Loucy (cell line): ENCODE results near the gene SH3GL1.

Source experiments
- EZH2phosphoT487 ChIP-seq: fragments of 200-600 bp; IDR thresholded peaks from 2 replicates; pipeline ENCODE4 v1.6.1; 2018; ENCODE audit warnings: antibody characterized with exemption, mild to moderate bottlenecking, moderate library complexity, borderline replicate concordance
- TF ChIP-seq, protein P1 (sequence below): fragments of 200-600 bp; sonication (generic); conservative IDR thresholded peaks from 2 replicates; pipeline ENCODE4 v1.5.1; 2014; ENCODE audit warnings: mild to moderate bottlenecking, antibody characterized with exemption, low read length

DNA sequence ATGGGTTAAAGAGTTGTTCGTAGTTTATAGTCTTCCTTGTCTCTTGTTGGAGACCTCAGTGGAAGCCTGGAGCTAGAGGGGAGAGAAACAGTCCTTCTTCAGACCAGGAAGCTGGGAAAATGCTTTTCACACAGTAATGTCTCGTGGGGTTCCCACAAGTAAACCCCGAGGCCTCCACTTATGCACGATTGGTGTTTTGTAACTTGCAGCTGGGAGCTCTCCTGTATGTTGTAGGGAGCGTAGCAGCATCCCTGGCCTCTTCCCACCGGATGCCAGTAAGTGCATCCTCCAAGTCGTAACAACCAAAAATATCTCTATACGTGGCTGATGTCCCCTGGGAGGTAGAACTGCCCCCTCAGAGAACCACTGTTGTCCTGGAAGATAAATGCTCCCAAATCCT is 5.6 kb upstream of the SH3GL1 start:
- no peak for TF ChIP-seq EZH2phosphoT487
- TF ChIP-seq, protein P1, sequence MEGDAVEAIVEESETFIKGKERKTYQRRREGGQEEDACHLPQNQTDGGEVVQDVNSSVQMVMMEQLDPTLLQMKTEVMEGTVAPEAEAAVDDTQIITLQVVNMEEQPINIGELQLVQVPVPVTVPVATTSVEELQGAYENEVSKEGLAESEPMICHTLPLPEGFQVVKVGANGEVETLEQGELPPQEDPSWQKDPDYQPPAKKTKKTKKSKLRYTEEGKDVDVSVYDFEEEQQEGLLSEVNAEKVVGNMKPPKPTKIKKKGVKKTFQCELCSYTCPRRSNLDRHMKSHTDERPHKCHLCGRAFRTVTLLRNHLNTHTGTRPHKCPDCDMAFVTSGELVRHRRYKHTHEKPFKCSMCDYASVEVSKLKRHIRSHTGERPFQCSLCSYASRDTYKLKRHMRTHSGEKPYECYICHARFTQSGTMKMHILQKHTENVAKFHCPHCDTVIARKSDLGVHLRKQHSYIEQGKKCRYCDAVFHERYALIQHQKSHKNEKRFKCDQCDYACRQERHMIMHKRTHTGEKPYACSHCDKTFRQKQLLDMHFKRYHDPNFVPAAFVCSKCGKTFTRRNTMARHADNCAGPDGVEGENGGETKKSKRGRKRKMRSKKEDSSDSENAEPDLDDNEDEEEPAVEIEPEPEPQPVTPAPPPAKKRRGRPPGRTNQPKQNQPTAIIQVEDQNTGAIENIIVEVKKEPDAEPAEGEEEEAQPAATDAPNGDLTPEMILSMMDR: no peak
